ENCODE results near the gene BBS9. TPM values are rescaled to one million over a fixed set of nuclear protein-coding genes. Genes with fewer than 3 reads are reported as not detected.

BBS9 gene
- total and polyA plus RNA-seq, 2 of the 4 experiments (the other 2 are of a cell fraction), result 7.9 to 9.5 TPM

- Histone ChIP-seq H3K18ac (ENCODE audit: low read depth, low read length) (no peak overlapping the region), H2BK20ac (ENCODE audit: low read depth, low read length) (no peak overlapping the region), H3K36me3 (ENCODE audit: control insufficient read depth, insufficient read depth, low read length) (no peaks in the 10 kb centered on the region), H3K4me1 (ENCODE audit: control insufficient read depth, insufficient read depth, low read length) (no peaks in the 10 kb centered on the region), H2BK5ac (ENCODE audit: low read depth, low read length, poor library complexity, severe bottlenecking) (no peak overlapping the region), H3K14ac (replicated peaks; ENCODE audit: low read depth, low read length) (no peak overlapping the region), H3K23ac (ENCODE audit: low read depth, low read length) (no peak overlapping the region), H4K8ac (ENCODE audit: low read depth in 2 of 2, low read length in 2 of 2) (no peak overlapping the region), H3K9me3 (ENCODE audit: control insufficient read depth, insufficient read depth, low read length) (no peaks in the 10 kb centered on the region), H3K9me1 (ENCODE audit: insufficient read depth, low read length) (no peaks in the 10 kb centered on the region), H3K27me3 (ENCODE audit: control insufficient read depth, insufficient read depth, low read length) (no peaks in the 10 kb centered on the region), H3K4me2 (ENCODE audit: low read depth, low read length) (no peak overlapping the region), H4K5ac (ENCODE audit: low read depth, low read length) (no peak overlapping the region), H3K4me3 (ENCODE audit: insufficient read depth, low read depth, low read length) (no peak overlapping the region), H2AK5ac (ENCODE audit: low read depth, low read length) (no peak overlapping the region), H2BK15ac (ENCODE audit: low read depth, low read length) (no peak overlapping the region), H3K9ac (ENCODE audit: low read depth, low read length) (no peak overlapping the region), H3K56ac (ENCODE audit: extremely low read depth, insufficient read depth, low read length) (no peak overlapping the region), H4K91ac (ENCODE audit: insufficient read depth, low read depth, low read length) (no peak overlapping the region), H3K79me1 (ENCODE audit: low read depth in 1 of 2, low read length in 2 of 2) (no peaks in the 10 kb centered on the region), H2AK9ac (replicated peaks; ENCODE audit: low read depth, low read length, poor library complexity) (no peak overlapping the region), H3K27ac (ENCODE audit: insufficient read depth, low read length) (no peak overlapping the region), H3K4ac (ENCODE audit: low read depth, low read length) (no peak overlapping the region), H4K20me1 (ENCODE audit: insufficient read depth, low read length) (no peaks in the 10 kb centered on the region), H2AFZ (replicated peaks; ENCODE audit: low read length, poor library complexity) (no peak overlapping the region), H2BK120ac (ENCODE audit: low read depth, low read length) (no peak overlapping the region)
- WGBS, 2 experiments (ENCODE audit: extremely low coverage in 2 of 2, insufficient read length in 1 of 2), result no CpG with 5 or more reads among the region's 3 CpGs
- CTCF ChIA-PET, result interaction anchor here (0.8 kb wide), 1 partner anchor 8 kb away, joined by 3 read pairs; no protein-coding TSS in a partner anchor
- TF ChIP-seq, protein P1, sequence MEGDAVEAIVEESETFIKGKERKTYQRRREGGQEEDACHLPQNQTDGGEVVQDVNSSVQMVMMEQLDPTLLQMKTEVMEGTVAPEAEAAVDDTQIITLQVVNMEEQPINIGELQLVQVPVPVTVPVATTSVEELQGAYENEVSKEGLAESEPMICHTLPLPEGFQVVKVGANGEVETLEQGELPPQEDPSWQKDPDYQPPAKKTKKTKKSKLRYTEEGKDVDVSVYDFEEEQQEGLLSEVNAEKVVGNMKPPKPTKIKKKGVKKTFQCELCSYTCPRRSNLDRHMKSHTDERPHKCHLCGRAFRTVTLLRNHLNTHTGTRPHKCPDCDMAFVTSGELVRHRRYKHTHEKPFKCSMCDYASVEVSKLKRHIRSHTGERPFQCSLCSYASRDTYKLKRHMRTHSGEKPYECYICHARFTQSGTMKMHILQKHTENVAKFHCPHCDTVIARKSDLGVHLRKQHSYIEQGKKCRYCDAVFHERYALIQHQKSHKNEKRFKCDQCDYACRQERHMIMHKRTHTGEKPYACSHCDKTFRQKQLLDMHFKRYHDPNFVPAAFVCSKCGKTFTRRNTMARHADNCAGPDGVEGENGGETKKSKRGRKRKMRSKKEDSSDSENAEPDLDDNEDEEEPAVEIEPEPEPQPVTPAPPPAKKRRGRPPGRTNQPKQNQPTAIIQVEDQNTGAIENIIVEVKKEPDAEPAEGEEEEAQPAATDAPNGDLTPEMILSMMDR (conservative IDR thresholded peaks at IDR 0.05; ENCODE audit: low read depth, low read length), result no peak
- no peak for TF ChIP-seq MXI1 (IDR thresholded peaks at IDR 0.05; ENCODE audit: borderline replicate concordance, low read depth, low read length)
- TF ChIP-seq RCOR1 (IDR thresholded peaks at IDR 0.05; ENCODE audit: insufficient replicate concordance, low read length), result no peak
- no peak for TF ChIP-seq MAFK (IDR thresholded peaks at IDR 0.05; ENCODE audit: low read depth, low read length)
- TF ChIP-seq CHD1 (IDR thresholded peaks at IDR 0.05; ENCODE audit: low read depth, low read length), result no peak
- TF ChIP-seq SMC3 (IDR thresholded peaks at IDR 0.05; ENCODE audit: low read depth, low read length), result no peak
- TF ChIP-seq MAZ (IDR thresholded peaks at IDR 0.05; ENCODE audit: borderline replicate concordance, low read depth, low read length), result no peak
- no peak for TF ChIP-seq RFX5 (IDR thresholded peaks at IDR 0.05; ENCODE audit: low read depth, low read length)
- TF ChIP-seq ELK1 (IDR thresholded peaks at IDR 0.05; ENCODE audit: borderline replicate concordance, low read depth, low read length), result no peak
- no peak for TF ChIP-seq CEBPB (IDR thresholded peaks at IDR 0.05; ENCODE audit: low read depth, low read length)
- TF ChIP-seq NFE2L2 (IDR thresholded peaks at IDR 0.05; ENCODE audit: low read depth, low read length), result no peak
- POLR2A ChIA-PET (ENCODE audit: unreplicated experiment), result no interaction called here
- in situ Hi-C loops (cut with MboI; ENCODE audit: low sequenced_read_pairs) (no loop called here), dilution Hi-C loops (cut with HindIII; ENCODE audit: low sequenced_read_pairs, unreplicated experiment) (no loop called here), intact Hi-C loops (cut with micrococcal nuclease) (no loop called here)
- no TSS peak for BruUV-seq (replicated peaks)
- no peak for DNase-seq
- no peak for ATAC-seq (ENCODE audit: low read depth)
Measured at GRCh38 chr7:33326485-33326848, 197.1 kb downstream of the BBS9 start.
